Middle frontal gyrus (tissue), 1 donor: ENCODE results near the gene GPD1.
"Not testable (repeated sequence)": the region's sequence is repeated elsewhere in the genome, so short reads cannot be mapped to it uniquely, and the experiment has no call there.

Experiments
- DNase-seq: peaks from one replicate; pipeline ENCODE4 v3.0.0-alpha.2; 2015; ENCODE audit warnings: low spot score; ENCODE audit errors: extremely low spot score

Gene GPD1

DNA sequence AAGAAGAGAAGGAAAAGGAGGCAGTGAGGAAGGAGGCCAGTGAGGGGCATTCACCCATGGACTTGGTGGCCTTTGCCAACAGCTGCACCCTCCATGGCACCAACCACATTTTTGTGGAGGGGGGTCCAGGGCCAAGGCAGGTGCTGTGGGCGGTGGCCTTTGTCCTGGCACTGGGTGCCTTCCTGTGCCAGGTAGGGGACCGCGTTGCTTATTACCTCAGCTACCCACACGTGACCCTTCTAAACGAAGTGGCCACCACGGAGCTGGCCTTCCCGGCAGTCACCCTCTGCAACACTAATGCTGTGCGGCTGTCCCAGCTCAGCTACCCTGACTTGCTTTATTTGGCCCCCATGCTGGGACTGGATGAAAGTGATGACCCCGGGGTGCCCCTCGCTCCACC, 30.1 kb upstream of the GPD1 start:
- DNase-seq: no peak

GRCh38 chr12:50074936-50075807, 28.6 kb upstream of the GPD1 start:
- DNase-seq: peak; percentile 61

DNA sequence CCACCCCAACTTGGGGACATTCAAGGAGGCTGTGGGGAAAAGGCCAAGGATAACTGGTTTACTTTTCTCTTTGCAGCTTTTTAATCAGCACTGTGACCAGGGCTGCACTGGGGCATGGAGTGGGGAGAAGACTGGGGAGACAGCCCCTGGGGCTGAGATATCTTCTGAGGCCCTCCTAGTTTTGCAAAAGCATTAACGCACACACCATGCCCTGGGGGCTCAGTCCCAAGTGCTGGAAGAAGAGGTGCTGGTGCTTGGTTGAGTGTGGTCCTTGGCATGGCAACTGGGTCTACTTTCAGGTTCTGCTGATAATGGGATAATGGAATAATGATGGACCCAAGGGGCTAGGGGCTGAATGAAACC, 28.0 kb upstream of the GPD1 start:
- DNase-seq: no peak

GRCh38 chr12:50077099-50077498, 26.7 kb upstream of the GPD1 start:
- no peak for DNase-seq

DNA sequence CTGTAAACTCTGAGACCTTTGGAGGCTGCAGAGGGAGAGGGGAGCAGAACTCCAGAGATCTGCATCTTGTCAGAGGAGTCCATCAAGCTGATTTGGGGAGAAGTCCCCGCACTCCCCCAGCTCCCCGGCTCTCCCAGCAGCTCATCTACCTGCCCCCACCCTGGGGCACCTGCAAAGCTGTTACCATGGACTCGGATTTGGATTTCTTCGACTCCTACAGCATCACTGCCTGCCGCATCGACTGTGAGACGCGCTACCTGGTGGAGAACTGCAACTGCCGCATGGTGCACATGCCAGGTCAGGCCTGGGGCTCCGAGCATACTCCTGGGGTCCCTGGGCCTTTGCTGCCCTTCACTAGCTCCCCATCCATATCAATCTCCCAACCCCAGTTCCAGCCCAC, 25.5 kb upstream of the GPD1 start:
- DNase-seq: no peak

DNA sequence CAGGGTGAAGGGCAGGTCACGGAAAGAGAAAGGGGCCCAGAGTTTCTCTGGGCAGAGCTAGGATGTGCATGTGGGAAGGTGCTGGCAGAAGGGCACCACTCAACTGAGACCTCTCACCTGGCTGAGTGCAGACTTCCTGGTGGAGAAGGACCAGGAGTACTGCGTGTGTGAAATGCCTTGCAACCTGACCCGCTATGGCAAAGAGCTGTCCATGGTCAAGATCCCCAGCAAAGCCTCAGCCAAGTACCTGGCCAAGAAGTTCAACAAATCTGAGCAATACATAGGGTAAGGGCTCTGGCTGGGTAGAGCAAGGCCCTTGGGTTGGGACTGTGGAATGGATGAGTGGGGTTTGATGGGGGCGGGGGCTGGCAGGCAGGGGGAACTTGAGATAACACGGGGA, 24.0 kb upstream of the GPD1 start:
- no peak for DNase-seq

GRCh38 chr12:50081096-50081808, 22.6 kb upstream of the GPD1 start:
- DNase-seq: no peak

- no peak for DNase-seq
Observed at GRCh38 chr12:50082644-50083043, 21.2 kb upstream of the GPD1 start.

GRCh38 chr12:50083301-50083700, 20.5 kb upstream of the GPD1 start:
- no peak for DNase-seq

GRCh38 chr12:50084409-50084774, 19.4 kb upstream of the GPD1 start:
- DNase-seq: not testable (repeated sequence)

DNA sequence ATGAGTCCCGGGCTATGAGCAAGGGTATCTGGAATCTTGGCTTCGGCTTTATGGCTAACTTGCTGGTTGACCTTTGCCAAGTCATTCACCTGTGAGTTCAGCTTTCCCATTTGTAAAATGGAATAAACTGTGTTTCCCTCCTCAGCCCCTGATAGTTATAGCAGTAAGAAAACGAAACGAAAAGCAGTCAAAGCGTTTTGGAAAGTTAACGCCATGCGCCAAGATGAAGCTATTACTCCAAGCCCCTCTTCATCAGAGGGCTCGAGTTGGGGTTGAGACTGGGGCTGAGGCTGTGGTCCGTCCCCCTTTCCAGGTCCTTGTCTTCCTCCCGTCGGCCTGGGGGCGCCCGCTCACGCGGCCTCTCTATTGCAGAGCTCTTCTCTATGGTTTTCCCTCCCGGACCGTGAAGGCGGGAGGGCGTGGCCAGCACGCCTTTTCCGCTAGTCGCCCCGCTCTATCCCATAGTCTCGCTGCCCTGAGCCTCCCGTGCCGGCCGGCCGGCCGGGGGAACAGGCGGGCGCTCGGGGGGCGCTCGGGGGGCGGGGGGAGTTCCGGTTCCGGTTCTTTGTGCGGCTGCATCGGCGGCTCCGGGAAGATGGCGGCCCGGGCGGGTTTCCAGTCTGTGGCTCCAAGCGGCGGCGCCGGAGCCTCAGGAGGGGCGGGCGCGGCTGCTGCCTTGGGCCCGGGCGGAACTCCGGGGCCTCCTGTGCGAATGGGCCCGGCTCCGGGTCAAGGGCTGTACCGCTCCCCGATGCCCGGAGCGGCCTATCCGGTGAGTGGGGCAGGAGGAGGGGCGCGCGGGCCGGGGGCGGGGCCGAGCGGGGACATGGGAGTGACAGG, 18.8 kb upstream of the GPD1 start, which contains the start of gene SMARCD1:
Gene SMARCD1, plus strand, starts transcription at position 568 of the 840 bp plus-strand sequence. Its CDS starts 28 bp downstream, at position 596.
- peak; percentile 89 for DNase-seq

GRCh38 chr12:50085615-50086072, 18.2 kb upstream of the GPD1 start:
- no peak for DNase-seq

DNA sequence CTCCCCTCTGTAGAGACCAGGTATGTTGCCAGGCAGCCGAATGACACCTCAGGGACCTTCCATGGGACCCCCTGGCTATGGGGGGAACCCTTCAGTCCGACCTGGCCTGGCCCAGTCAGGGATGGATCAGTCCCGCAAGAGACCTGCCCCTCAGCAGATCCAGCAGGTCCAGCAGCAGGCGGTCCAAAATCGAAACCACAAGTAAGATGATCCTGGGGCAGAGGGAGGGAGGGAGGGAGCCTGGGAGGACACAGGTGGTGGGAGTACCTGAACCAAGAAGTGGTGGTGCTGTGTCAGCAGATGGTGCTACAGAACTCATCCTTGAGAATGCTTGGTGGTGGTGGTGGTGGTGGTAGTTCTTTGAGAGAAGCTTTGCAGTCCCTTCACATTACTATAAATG, 17.7 kb upstream of the GPD1 start:
- no peak for DNase-seq

DNA sequence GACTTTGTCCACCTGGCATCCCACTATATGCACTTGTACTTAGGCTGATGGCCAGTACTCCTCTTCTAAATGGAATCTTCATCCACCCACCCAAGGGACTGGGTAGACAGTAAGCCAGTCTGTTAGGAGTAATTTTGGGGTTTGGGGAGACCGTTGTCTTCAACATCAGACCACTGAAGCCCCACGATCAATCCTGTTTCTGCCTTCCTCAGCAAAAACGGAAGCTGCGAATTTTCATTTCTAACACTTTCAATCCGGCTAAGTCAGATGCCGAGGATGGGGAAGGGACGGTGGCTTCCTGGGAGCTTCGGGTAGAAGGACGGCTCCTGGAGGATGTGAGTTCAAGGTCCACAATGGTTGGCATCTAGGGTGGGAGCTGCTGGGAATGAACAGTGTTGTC, 16.7 kb upstream of the GPD1 start:
- DNase-seq: no peak

- no peak for DNase-seq
Observed at GRCh38 chr12:50087995-50088394, 15.8 kb upstream of the GPD1 start.

GRCh38 chr12:50088577-50089335, 15.1 kb upstream of the GPD1 start:
- no peak for DNase-seq

DNA sequence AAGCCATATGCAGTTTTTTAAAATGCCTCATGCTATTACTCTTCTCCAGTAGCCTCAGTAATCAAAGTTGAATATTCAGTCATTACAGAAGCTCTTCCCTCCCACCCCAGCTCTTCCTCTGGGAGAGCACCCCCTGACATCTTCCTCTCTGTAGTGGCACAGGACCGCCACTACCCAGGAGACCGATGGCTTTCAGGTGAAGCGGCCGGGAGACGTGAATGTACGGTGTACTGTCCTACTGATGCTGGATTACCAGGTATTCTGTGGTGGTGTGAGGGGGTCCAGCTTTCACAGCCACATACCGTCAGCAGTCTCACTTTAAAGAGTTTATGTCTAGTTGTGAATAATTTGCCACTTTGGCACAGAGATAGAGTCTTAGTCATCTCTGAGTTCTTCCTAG, 14.1 kb upstream of the GPD1 start:
- DNase-seq: no peak

GRCh38 chr12:50090391-50090790, 13.4 kb upstream of the GPD1 start:
- DNase-seq: no peak

- DNase-seq: no peak
Observed at GRCh38 chr12:50097952-50098351, 5.9 kb upstream of the GPD1 start.

GRCh38 chr12:50099302-50100008, 4.4 kb upstream of the GPD1 start:
- DNase-seq: no peak
